Endothelial cell of umbilical vein (primary cell): ENCODE data around the gene ITGB8.

Experiments
- CTCF ChIP-seq, 2 donors: IDR thresholded peaks; 1 replicate in 1 of 2; 2 replicates in 1 of 2; pipeline ENCODE4 v1.5.1; 2011; ENCODE audit warnings: low read length in 2 of 2, mild to moderate bottlenecking in 2 of 2, moderate library complexity in 2 of 2, control low read depth in 1 of 2, inconsistent platforms in 1 of 2, low read depth in 1 of 2; ENCODE audit not compliant: insufficient read depth in 1 of 2; ENCODE audit errors: extremely low read depth in 1 of 2
- EZH2 ChIP-seq: IDR thresholded peaks from 2 replicates; pipeline ENCODE4 v1.6.1; 2012; ENCODE audit warnings: borderline replicate concordance, low read depth, mild to moderate bottlenecking, moderate library complexity, low read length, inconsistent platforms; ENCODE audit not compliant: severe bottlenecking
- JUN ChIP-seq: IDR thresholded peaks from 2 replicates; pipeline ENCODE4 v1.6.1; 2011; ENCODE audit warnings: borderline replicate concordance, low read depth; ENCODE audit not compliant: insufficient read length, insufficient read depth
- POLR2A ChIP-seq: IDR thresholded peaks from 2 replicates; pipeline ENCODE4 v1.6.1; 2012; ENCODE audit warnings: low read depth, mild to moderate bottlenecking, control low read depth, low read length
- POLR2AphosphoS5 ChIP-seq: IDR thresholded peaks from 2 replicates; pipeline ENCODE4 v1.6.1; 2012; ENCODE audit warnings: low read depth, mild to moderate bottlenecking, control low read depth, low read length, moderate library complexity; ENCODE audit not compliant: insufficient read depth
- TF ChIP-seq, protein P1 (sequence below): IDR thresholded peaks from 2 replicates; pipeline ENCODE4 v1.6.1; 2011; ENCODE audit not compliant: insufficient read depth, insufficient read length

DNA sequence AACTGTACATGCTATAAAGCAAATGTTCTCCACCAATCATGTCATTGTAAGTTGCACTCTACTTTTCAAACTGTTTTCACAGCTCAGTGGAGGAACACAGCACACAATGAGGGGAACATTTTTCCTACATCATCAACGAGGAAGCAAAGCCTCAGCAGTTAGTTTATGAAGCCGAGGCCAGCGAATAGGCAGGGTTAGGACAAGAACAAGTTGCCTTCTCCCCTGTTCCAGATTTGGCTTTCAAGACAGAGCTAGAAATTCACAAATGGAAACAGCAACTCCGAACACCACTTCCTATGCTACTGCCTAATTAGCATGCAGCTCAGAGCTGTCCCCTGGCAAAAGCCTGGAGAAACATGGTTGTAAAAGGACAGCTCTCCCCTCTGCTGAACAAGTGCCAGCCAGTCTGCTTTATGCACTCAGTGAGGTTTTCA, 19.8 kb downstream of the ITGB8 start:
- TF ChIP-seq CTCF (IDR thresholded peaks at IDR 0.05; ENCODE audit: extremely low read depth in 1 of 2, insufficient read depth in 1 of 2, low read depth in 1 of 2, low read length in 2 of 2): no peak
- TF ChIP-seq, protein P1, sequence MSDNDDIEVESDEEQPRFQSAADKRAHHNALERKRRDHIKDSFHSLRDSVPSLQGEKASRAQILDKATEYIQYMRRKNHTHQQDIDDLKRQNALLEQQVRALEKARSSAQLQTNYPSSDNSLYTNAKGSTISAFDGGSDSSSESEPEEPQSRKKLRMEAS: no peak
- TF ChIP-seq POLR2A: no peak
- no peak for TF ChIP-seq POLR2AphosphoS5
- TF ChIP-seq EZH2: no peak
- no peak for TF ChIP-seq JUN
